HepG2 (cell line): ENCODE measurements around the gene HHATL. TPM values are rescaled to one million over a fixed set of nuclear protein-coding genes. Genes with fewer than 3 reads are reported as not detected.

ENCODE experiments used
- ATAC-seq: fragments of 200-7000 bp; cut with Tn5 transposase; 3 replicates; pipeline ENCODE4 v1.9.1; 2020; ENCODE audit warnings: mild to moderate bottlenecking, moderate library complexity
- BruUV-seq: library from RNA; stranded (reverse); fragments of 400-500 nt; replicated peaks from 2 replicates; lab custom pipeline; 2021; lab: Mats Ljungman, UMichigan
- CTCF ChIA-PET: fragments of 300-600 bp; formaldehyde crosslinking; extraction: SDS; loops from one replicate; lab custom pipeline; 2021; ENCODE audit warnings: low total read pairs, inconsistent platforms, low intra/inter-chr PET ratio; lab: Yijun Ruan, JAX
- POLR2A ChIA-PET: fragments of 350-600 bp; sonication (Branson Sonifier 250); formaldehyde crosslinking; loops from one replicate; lab custom pipeline; 2020; ENCODE audit warnings: antibody characterized with exemption, inconsistent platforms; lab: Yijun Ruan, JAX
- DNase-seq: peaks from one replicate; pipeline ENCODE4 v3.0.0-alpha.2; 2015; ENCODE audit warnings: low spot score
- FAIRE-seq: peaks from 3 replicates; lab custom pipeline; 2011; peaks lifted over from hg19 to GRCh38; lab: Jason Lieb, UNC
- H2AFZ ChIP-seq: one replicate; pipeline ENCODE4 v1.6.1; 2011; ENCODE audit warnings: low read length, inconsistent platforms
- H3K27ac ChIP-seq: fragments of 300-600 bp; 3 replicates; pipeline ENCODE4 v1.8.0; 2011; ENCODE audit warnings: mixed run types, mild to moderate bottlenecking, mixed read lengths, low read length, inconsistent platforms; ENCODE audit not compliant: insufficient read depth; ENCODE audit errors: extremely low read length
- H3K27me3 ChIP-seq, 2 experiments: fragments of 200-600 bp in 1 of 2; 2 replicates in 1 of 2; 3 replicates in 1 of 2; pipeline versions ENCODE4 v1.6.0 to v1.8.0; 2011; ENCODE audit warnings: low read length in 2 of 2, mild to moderate bottlenecking in 2 of 2, moderate library complexity in 2 of 2, inconsistent platforms in 1 of 2; ENCODE audit not compliant: insufficient read depth in 2 of 2, control insufficient read depth in 1 of 2
- H3K36me3 ChIP-seq, 2 experiments: fragments of 200-600 bp in 1 of 2; replicated peaks in 1 of 2; 2 replicates in 1 of 2; 3 replicates in 1 of 2; pipeline versions ENCODE4 v1.5.1 to v1.8.0; 2011; ENCODE audit warnings: low read length in 2 of 2, inconsistent platforms in 1 of 2; ENCODE audit not compliant: insufficient read depth in 2 of 2, control insufficient read depth in 1 of 2
- H3K4me1 ChIP-seq: 2 replicates; pipeline ENCODE4 v1.5.1; 2012; ENCODE audit warnings: low read length, inconsistent platforms; ENCODE audit not compliant: insufficient read depth
- H3K4me2 ChIP-seq: 2 replicates; pipeline ENCODE4 v1.6.0; 2011; ENCODE audit warnings: low read depth, low read length, inconsistent platforms
- H3K4me3 ChIP-seq, 3 experiments: fragments of 200-600 bp in 1 of 3; sonication (generic), shearing (Covaris generic) in 1 of 3; replicated peaks in 1 of 3; 2 replicates each; pipeline ENCODE4 v1.5.1; 2011 to 2016; ENCODE audit warnings: low read length in 3 of 3, inconsistent platforms in 2 of 3, low read depth in 2 of 3, mild to moderate bottlenecking in 2 of 3, control low read depth in 1 of 3, mixed read lengths in 1 of 3; ENCODE audit not compliant: insufficient read depth in 1 of 3
- H3K79me2 ChIP-seq: one replicate; pipeline ENCODE4 v1.6.1; 2011; ENCODE audit warnings: low read length, inconsistent platforms; ENCODE audit not compliant: insufficient read depth
- H3K9ac ChIP-seq: 2 replicates; pipeline ENCODE4 v1.6.0; 2011; ENCODE audit warnings: mild to moderate bottlenecking, low read depth, low read length, inconsistent platforms; ENCODE audit not compliant: insufficient read depth
- H3K9me3 ChIP-seq: 2 replicates; pipeline ENCODE4 v1.5.1; 2012; ENCODE audit warnings: mild to moderate bottlenecking, low read length
- H4K20me1 ChIP-seq: 2 replicates; pipeline ENCODE4 v1.6.0; 2011; ENCODE audit warnings: inconsistent platforms, mild to moderate bottlenecking, low read length, moderate library complexity; ENCODE audit not compliant: insufficient read depth
- ARHGAP35 ChIP-seq: sonication (generic); formaldehyde crosslinking; IDR thresholded peaks from 2 replicates; pipeline ENCODE4 v1.9.0; 2022; ENCODE audit warnings: mild to moderate bottlenecking, inconsistent platforms, moderate library complexity, missing genetic modification reagents, borderline replicate concordance
- FOXC1 ChIP-seq: sonication (generic); formaldehyde crosslinking; IDR thresholded peaks from 2 replicates; pipeline ENCODE4 v1.8.0; 2022; ENCODE audit warnings: mild to moderate bottlenecking, missing genetic modification reagents, borderline replicate concordance
- HDAC1 ChIP-seq: sonication (generic); formaldehyde crosslinking; IDR thresholded peaks from 2 replicates; pipeline ENCODE4 v1.5.1; 2020; ENCODE audit warnings: mild to moderate bottlenecking, missing genetic modification reagents
- PATZ1 ChIP-seq: sonication (generic); formaldehyde crosslinking; IDR thresholded peaks from 2 replicates; pipeline ENCODE4 v1.4.0; 2020; ENCODE audit warnings: missing genetic modification reagents
- SALL1 ChIP-seq: sonication (generic); formaldehyde crosslinking; IDR thresholded peaks from 2 replicates; pipeline ENCODE4 v1.8.0; 2022; ENCODE audit warnings: mild to moderate bottlenecking, missing genetic modification reagents
- ZNF510 ChIP-seq: sonication (generic); formaldehyde crosslinking; IDR thresholded peaks from 2 replicates; pipeline ENCODE4 v1.4.0; 2020; ENCODE audit warnings: low read depth, mild to moderate bottlenecking, missing genetic modification reagents
- ZNF547 ChIP-seq: sonication (generic); formaldehyde crosslinking; IDR thresholded peaks from 2 replicates; pipeline ENCODE4 v1.5.1; 2020; ENCODE audit warnings: mild to moderate bottlenecking, missing genetic modification reagents
- ZNF598 ChIP-seq: sonication (generic); formaldehyde crosslinking; IDR thresholded peaks from 2 replicates; pipeline ENCODE4 v1.5.1; 2020; ENCODE audit warnings: mild to moderate bottlenecking, missing genetic modification reagents, borderline replicate concordance
- ZNF670 ChIP-seq: sonication (generic); formaldehyde crosslinking; IDR thresholded peaks from 2 replicates; pipeline ENCODE4 v1.8.0; 2022; ENCODE audit warnings: mild to moderate bottlenecking, missing genetic modification reagents, borderline replicate concordance
- WGBS: methylation state at CpG from one replicate; pipeline ENCODE4 v1.1.6; 2017; ENCODE audit warnings: low lambda C conversion rate; 5-methylcytosine and 5-hydroxymethylcytosine counted together
- in situ Hi-C: cut with HindIII; loops from 2 replicates; pipeline ENCODE4 v1.10.0; 2017; ENCODE audit warnings: low pct_unique_long_range_greater_than_20kb; ENCODE audit not compliant: extremely low pct_ligation_motif_present
- intact Hi-C: fragments of 100-400 bp; cut with micrococcal nuclease; formaldehyde crosslinking; loops from one replicate; pipeline ENCODE4 v1.10.0; 2022; ENCODE audit not compliant: unreplicated experiment
- polyA plus RNA-seq, 8 experiments: library from polyadenylated mRNA; depleted of rRNA in 3 of 8; stranded (reverse) in 7 of 8; unstranded in 1 of 8; fragments of >200 nt; fragmentation: Illumina TruSeq in 4 of 8; extraction: Trizol in 4 of 8; gene quantifications; 2 replicates each; pipeline versions ENCODE4 v1.2.1 to v1.2.3, GENCODE V29; 2011 to 2016; ENCODE audit warnings: low read depth in 4 of 8, missing spikeins in 1 of 8, mixed read lengths in 1 of 8; ENCODE audit not compliant: insufficient read depth in 1 of 8
- total RNA-seq, 5 experiments: library from RNA; depleted of rRNA; stranded (reverse); fragments of >200 nt; fragmentation: Illumina TruSeq; extraction: Trizol; gene quantifications; 2 replicates each; pipeline ENCODE4 v1.2.3, GENCODE V29; 2016; ENCODE audit warnings: low read depth in 1 of 5
- TF ChIP-seq, protein P1 (sequence below): sonication (generic); formaldehyde crosslinking; IDR thresholded peaks from 2 replicates; pipeline ENCODE4 v1.5.1; 2020; ENCODE audit warnings: mild to moderate bottlenecking, missing genetic modification reagents, moderate library complexity
- TF ChIP-seq, protein P2 (sequence below): sonication (generic); formaldehyde crosslinking; IDR thresholded peaks from one replicate; pipeline ENCODE4 v1.5.1; 2020; ENCODE audit warnings: mild to moderate bottlenecking, missing genetic modification reagents; ENCODE audit errors: not compliant biosample characterization

Gene HHATL
- total and polyA plus RNA-seq, 2 of the 13 experiments (the other 11 are each of a cell fraction or from before 2014, with no cell fraction given), result 0.26 TPM; not detected in 1

- intact Hi-C loops, result loop anchor here (5.0 kb wide), 3 partner anchors 79 to 179 kb away; no protein-coding TSS in a partner anchor
- peak; percentile 10 for ATAC-seq
- H3K27me3 ChIP-seq, result no peaks in the 10 kb centered on the region
- no TSS peak for BruUV-seq
- H4K20me1 ChIP-seq, result no peaks in the 10 kb centered on the region
- peaks cover 7% of the 10 kb centered on the region for H3K79me2 ChIP-seq
- DNase-seq, result no peak
- ChIA-PET POLR2A (interaction anchor here (1.2 to 1.7 kb wide), 3 partner anchors 40 to 63 kb away, joined by 4 to 8 read pairs (median 4); partner anchors contain the start of genes NKTR and SS18L2), CTCF (no interaction called here)
- H2AFZ ChIP-seq, result no peak overlapping the region
- H3K9ac ChIP-seq, result peak overlapping the region; percentile 80
- no peaks in the 10 kb centered on the region for H3K36me3 ChIP-seq
- in situ Hi-C loops, result loop anchor here (5.0 kb wide), 1 partner anchor 94 kb away; no protein-coding TSS in a partner anchor
- H3K4me1 ChIP-seq, result peaks cover 62% of the 10 kb centered on the region
- 38% methylated on average over 2 of the region's 3 CpGs for WGBS
- H3K27ac ChIP-seq, result no peak overlapping the region
- 0 out of 2 replicates have a peak, but pooled peaks have one; percentile 44 for TF ChIP-seq ZNF598 (CRISPR knock-in tag)
- TF ChIP-seq, protein P1, sequence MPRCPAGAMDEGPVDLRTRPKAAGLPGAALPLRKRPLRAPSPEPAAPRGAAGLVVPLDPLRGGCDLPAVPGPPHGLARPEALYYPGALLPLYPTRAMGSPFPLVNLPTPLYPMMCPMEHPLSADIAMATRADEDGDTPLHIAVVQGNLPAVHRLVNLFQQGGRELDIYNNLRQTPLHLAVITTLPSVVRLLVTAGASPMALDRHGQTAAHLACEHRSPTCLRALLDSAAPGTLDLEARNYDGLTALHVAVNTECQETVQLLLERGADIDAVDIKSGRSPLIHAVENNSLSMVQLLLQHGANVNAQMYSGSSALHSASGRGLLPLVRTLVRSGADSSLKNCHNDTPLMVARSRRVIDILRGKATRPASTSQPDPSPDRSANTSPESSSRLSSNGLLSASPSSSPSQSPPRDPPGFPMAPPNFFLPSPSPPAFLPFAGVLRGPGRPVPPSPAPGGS (CRISPR knock-in tag), result peak; percentile 61; the same call in 1 of the 2 replicates
- TF ChIP-seq ZNF547, result peak; percentile 76; the same call in 1 of the 2 replicates
- no peak for TF ChIP-seq ZNF670 (CRISPR knock-in tag)
- TF ChIP-seq, protein P2, sequence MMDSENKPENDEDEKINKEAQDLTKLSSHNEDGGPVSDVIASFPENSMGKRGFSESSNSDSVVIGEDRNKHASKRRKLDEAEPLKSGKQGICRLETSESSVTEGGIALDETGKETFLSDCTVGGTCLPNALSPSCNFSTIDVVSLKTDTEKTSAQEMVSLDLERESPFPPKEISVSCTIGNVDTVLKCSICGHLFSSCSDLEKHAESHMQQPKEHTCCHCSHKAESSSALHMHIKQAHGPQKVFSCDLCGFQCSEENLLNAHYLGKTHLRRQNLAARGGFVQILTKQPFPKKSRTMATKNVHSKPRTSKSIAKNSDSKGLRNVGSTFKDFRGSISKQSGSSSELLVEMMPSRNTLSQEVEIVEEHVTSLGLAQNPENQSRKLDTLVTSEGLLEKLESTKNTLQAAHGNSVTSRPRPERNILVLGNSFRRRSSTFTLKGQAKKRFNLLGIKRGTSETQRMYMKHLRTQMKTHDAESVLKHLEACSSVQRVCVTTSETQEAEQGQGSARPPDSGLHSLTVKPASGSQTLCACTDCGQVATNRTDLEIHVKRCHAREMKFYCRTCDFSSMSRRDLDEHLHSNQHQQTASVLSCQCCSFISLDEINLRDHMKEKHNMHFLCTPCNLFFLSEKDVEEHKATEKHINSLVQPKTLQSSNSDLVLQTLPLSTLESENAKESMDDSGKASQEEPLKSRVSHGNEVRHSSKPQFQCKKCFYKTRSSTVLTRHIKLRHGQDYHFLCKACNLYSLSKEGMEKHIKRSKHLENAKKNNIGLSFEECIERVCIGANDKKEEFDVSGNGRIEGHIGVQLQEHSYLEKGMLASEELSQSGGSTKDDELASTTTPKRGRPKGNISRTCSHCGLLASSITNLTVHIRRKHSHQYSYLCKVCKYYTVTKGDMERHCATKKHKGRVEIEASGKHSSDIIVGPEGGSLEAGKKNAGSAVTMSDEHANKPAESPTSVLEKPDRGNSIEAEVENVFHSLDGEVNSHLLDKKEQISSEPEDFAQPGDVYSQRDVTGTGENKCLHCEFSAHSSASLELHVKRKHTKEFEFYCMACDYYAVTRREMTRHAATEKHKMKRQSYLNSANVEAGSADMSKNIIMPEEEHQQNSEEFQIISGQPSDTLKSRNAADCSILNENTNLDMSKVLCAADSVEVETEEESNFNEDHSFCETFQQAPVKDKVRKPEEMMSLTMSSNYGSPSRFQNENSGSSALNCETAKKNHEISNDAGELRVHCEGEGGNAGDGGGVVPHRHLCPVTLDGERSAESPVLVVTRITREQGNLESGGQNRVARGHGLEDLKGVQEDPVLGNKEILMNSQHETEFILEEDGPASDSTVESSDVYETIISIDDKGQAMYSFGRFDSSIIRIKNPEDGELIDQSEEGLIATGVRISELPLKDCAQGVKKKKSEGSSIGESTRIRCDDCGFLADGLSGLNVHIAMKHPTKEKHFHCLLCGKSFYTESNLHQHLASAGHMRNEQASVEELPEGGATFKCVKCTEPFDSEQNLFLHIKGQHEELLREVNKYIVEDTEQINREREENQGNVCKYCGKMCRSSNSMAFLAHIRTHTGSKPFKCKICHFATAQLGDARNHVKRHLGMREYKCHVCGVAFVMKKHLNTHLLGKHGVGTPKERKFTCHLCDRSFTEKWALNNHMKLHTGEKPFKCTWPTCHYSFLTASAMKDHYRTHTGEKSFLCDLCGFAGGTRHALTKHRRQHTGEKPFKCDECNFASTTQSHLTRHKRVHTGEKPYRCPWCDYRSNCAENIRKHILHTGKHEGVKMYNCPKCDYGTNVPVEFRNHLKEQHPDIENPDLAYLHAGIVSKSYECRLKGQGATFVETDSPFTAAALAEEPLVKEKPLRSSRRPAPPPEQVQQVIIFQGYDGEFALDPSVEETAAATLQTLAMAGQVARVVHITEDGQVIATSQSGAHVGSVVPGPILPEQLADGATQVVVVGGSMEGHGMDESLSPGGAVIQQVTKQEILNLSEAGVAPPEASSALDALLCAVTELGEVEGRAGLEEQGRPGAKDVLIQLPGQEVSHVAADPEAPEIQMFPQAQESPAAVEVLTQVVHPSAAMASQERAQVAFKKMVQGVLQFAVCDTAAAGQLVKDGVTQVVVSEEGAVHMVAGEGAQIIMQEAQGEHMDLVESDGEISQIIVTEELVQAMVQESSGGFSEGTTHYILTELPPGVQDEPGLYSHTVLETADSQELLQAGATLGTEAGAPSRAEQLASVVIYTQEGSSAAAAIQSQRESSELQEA (CRISPR knock-in tag), result peak; percentile 59
- 0 out of 2 replicates have a peak, but pooled peaks have one; percentile 16 for TF ChIP-seq ARHGAP35 (CRISPR knock-in tag)
- no peak for TF ChIP-seq SALL1 (CRISPR knock-in tag)
- TF ChIP-seq ZNF510 (CRISPR knock-in tag), result no peak
- peak; percentile 13; the same call in 1 of the 2 replicates for TF ChIP-seq FOXC1 (CRISPR knock-in tag)
- peak; percentile 11; the same call in 1 of the 2 replicates for TF ChIP-seq PATZ1
- TF ChIP-seq HDAC1 (CRISPR knock-in tag), result 0 out of 2 replicates have a peak, but pooled peaks have one; percentile 23
- TF ChIP-seq, all 625 proteins: peak for 8
- FAIRE-seq, result no peak
- peak overlapping the region; percentile 71 to 89 (median 83) for H3K4me3 ChIP-seq
- H3K9me3 ChIP-seq, result no peaks in the 10 kb centered on the region
- peak overlapping the region; percentile 90 for H3K4me2 ChIP-seq
These were observed 49.4 kb downstream of the HHATL start for GRCh38 chr3:42653303-42653559.
